HepG2 (cell line): ENCODE data around the gene FRMD8. TPM values are rescaled to one million over a fixed set of nuclear protein-coding genes. Genes with fewer than 3 reads are reported as not detected.
A peak's percentile ranks its signal among the peaks of the same experiment; 100 is the strongest.

ENCODE experiments used
- ATRX ChIP-seq: sonication (generic); formaldehyde crosslinking; IDR thresholded peaks from 2 replicates; pipeline ENCODE4 v1.4.0; 2020; ENCODE audit warnings: missing genetic modification reagents, borderline replicate concordance
- CSRNP2 ChIP-seq: sonication (generic); formaldehyde crosslinking; conservative IDR thresholded peaks from 2 replicates; pipeline ENCODE4 v1.8.0; 2022; ENCODE audit warnings: low read depth, missing genetic modification reagents
- EED ChIP-seq: sonication (generic); formaldehyde crosslinking; IDR thresholded peaks from 2 replicates; pipeline ENCODE4 v1.5.0; 2020; ENCODE audit warnings: mild to moderate bottlenecking, missing genetic modification reagents
- FUBP1 ChIP-seq: sonication (generic); formaldehyde crosslinking; IDR thresholded peaks from 2 replicates; pipeline ENCODE4 v1.5.1; 2020; ENCODE audit warnings: missing genetic modification reagents, mild to moderate bottlenecking, borderline replicate concordance
- HNRNPK ChIP-seq: fragments of 200-400 bp; formaldehyde crosslinking; IDR thresholded peaks from 2 replicates; pipeline ENCODE4 v1.6.1; 2018; ENCODE audit warnings: low read length, low read depth, moderate library complexity, mild to moderate bottlenecking; ENCODE audit not compliant: poor library complexity, severe bottlenecking
- NFE2 ChIP-seq: sonication (generic); formaldehyde crosslinking; IDR thresholded peaks from 2 replicates; pipeline ENCODE4 v1.4.0; 2020; ENCODE audit warnings: missing genetic modification reagents
- PAF1 ChIP-seq: IDR thresholded peaks from 2 replicates; pipeline ENCODE4 v1.6.1; 2016; ENCODE audit warnings: missing genetic modification reagents, missing compliant biosample characterization
- PPARG ChIP-seq: conservative IDR thresholded peaks from 2 replicates; pipeline ENCODE4 v1.6.1; 2016; ENCODE audit warnings: missing biosample characterization, missing genetic modification reagents
- SIN3B ChIP-seq: fragments of 150-350 bp; IDR thresholded peaks from 2 replicates; pipeline ENCODE4 v1.6.1; 2014; ENCODE audit warnings: low read length
- SP1 ChIP-seq, 2 experiments: fragments of 450-650 bp in 1 of 2; sonication (generic) in 1 of 2; formaldehyde crosslinking in 1 of 2; IDR thresholded peaks; 2 replicates each; pipeline versions ENCODE4 v1.4.0 to v1.6.1; 2016 to 2020; ENCODE audit warnings: missing genetic modification reagents in 1 of 2
- TAF1 ChIP-seq: sonication (generic); formaldehyde crosslinking; IDR thresholded peaks from 2 replicates; pipeline ENCODE4 v1.4.0; 2020; ENCODE audit warnings: missing genetic modification reagents
- ZBTB25 ChIP-seq: IDR thresholded peaks from 2 replicates; pipeline ENCODE4 v1.6.1; 2018; ENCODE audit warnings: missing genetic modification reagents
- ZEB1 ChIP-seq: IDR thresholded peaks from 2 replicates; pipeline ENCODE4 v1.6.1; 2012; ENCODE audit warnings: mild to moderate bottlenecking, low read depth, inconsistent platforms; ENCODE audit not compliant: insufficient replicate concordance
- ZFP36L1 ChIP-seq: sonication (generic); formaldehyde crosslinking; IDR thresholded peaks from 2 replicates; pipeline ENCODE4 v1.8.0; 2022; ENCODE audit warnings: mild to moderate bottlenecking, missing genetic modification reagents, moderate library complexity
- ZNF224 ChIP-seq: sonication (generic); formaldehyde crosslinking; IDR thresholded peaks from 2 replicates; pipeline ENCODE4 v1.5.0; 2020; ENCODE audit warnings: mild to moderate bottlenecking, missing genetic modification reagents
- ZNF280B ChIP-seq: sonication (generic); formaldehyde crosslinking; IDR thresholded peaks from 2 replicates; pipeline ENCODE4 v1.5.0; 2020; ENCODE audit warnings: missing genetic modification reagents, mild to moderate bottlenecking, borderline replicate concordance
- ZNF335 ChIP-seq: sonication (generic); formaldehyde crosslinking; IDR thresholded peaks from 2 replicates; pipeline ENCODE4 v1.4.0; 2020; ENCODE audit warnings: missing genetic modification reagents
- ZNF367 ChIP-seq: sonication (generic); formaldehyde crosslinking; IDR thresholded peaks from 2 replicates; pipeline ENCODE4 v1.4.0; 2020; ENCODE audit warnings: missing genetic modification reagents, borderline replicate concordance
- ZNF431 ChIP-seq: sonication (generic); formaldehyde crosslinking; IDR thresholded peaks from 2 replicates; pipeline ENCODE4 v1.9.0; 2022; ENCODE audit warnings: missing genetic modification reagents, low read depth, mild to moderate bottlenecking, borderline replicate concordance
- ZNF543 ChIP-seq: sonication (generic); formaldehyde crosslinking; IDR thresholded peaks from 2 replicates; pipeline ENCODE4 v1.4.0; 2020; ENCODE audit warnings: mild to moderate bottlenecking, missing genetic modification reagents
- ZNF552 ChIP-seq: sonication (generic); formaldehyde crosslinking; IDR thresholded peaks from 2 replicates; pipeline ENCODE4 v1.9.0; 2022; ENCODE audit warnings: missing genetic modification reagents, mild to moderate bottlenecking, borderline replicate concordance
- ZNF564 ChIP-seq: sonication (generic); formaldehyde crosslinking; IDR thresholded peaks from 2 replicates; pipeline ENCODE4 v1.8.1; 2023; ENCODE audit warnings: mild to moderate bottlenecking, missing genetic modification reagents
- ZNF607 ChIP-seq: sonication (generic); formaldehyde crosslinking; IDR thresholded peaks from 2 replicates; pipeline ENCODE4 v1.5.1; 2020; ENCODE audit warnings: missing genetic modification reagents, mild to moderate bottlenecking, borderline replicate concordance
- ZNF616 ChIP-seq: sonication (generic); formaldehyde crosslinking; IDR thresholded peaks from 2 replicates; pipeline ENCODE4 v1.5.0; 2020; ENCODE audit warnings: low read depth, mild to moderate bottlenecking, missing genetic modification reagents
- polyA plus RNA-seq, 8 experiments: library from polyadenylated mRNA; depleted of rRNA in 3 of 8; stranded (reverse) in 7 of 8; unstranded in 1 of 8; fragments of >200 nt; fragmentation: Illumina TruSeq in 4 of 8; extraction: Trizol in 4 of 8; gene quantifications; 2 replicates each; pipeline versions ENCODE4 v1.2.1 to v1.2.3, GENCODE V29; 2011 to 2016; ENCODE audit warnings: low read depth in 4 of 8, missing spikeins in 1 of 8, mixed read lengths in 1 of 8; ENCODE audit not compliant: insufficient read depth in 1 of 8
- total RNA-seq, 5 experiments: library from RNA; depleted of rRNA; stranded (reverse); fragments of >200 nt; fragmentation: Illumina TruSeq; extraction: Trizol; gene quantifications; 2 replicates each; pipeline ENCODE4 v1.2.3, GENCODE V29; 2016; ENCODE audit warnings: low read depth in 1 of 5

FRMD8 gene
- total and polyA plus RNA-seq, 2 of the 13 experiments (the other 11 are each of a cell fraction or from before 2014, with no cell fraction given), result 5.8 to 20.6 TPM

GRCh38 chr11:65421794-65422632 lies 35.6 kb downstream of the FRMD8 start (continued):
- TF ChIP-seq ZNF335 (CRISPR knock-in tag) (no peak), ZNF224 (CRISPR knock-in tag) (no peak), ZEB1 (no peak), PPARG (CRISPR knock-in tag) (peak; percentile 34; the same call in 1 of the 2 replicates), SP1 (IDR thresholded peaks at IDR 0.05) (no peak), SP1 (CRISPR knock-in tag; IDR thresholded peaks at IDR 0.05) (peak; percentile 45; the same call in 1 of the 2 replicates), SIN3B (no peak), CSRNP2 (CRISPR knock-in tag) (no peak), ZNF367 (no peak), NFE2 (CRISPR knock-in tag) (no peak), ZNF280B (no peak), ATRX (CRISPR knock-in tag) (no peak), ZNF431 (CRISPR knock-in tag) (no peak), FUBP1 (CRISPR knock-in tag) (no peak), PAF1 (CRISPR knock-in tag) (no peak), ZNF607 (CRISPR knock-in tag) (peak; percentile 59), TAF1 (no peak), ZFP36L1 (CRISPR knock-in tag) (peak; percentile 76; the same call in 1 of the 2 replicates), ZNF616 (CRISPR knock-in tag) (peak; percentile 49; the same call in 1 of the 2 replicates), HNRNPK (no peak), ZNF564 (peak; percentile 17; the same call in 1 of the 2 replicates), ZBTB25 (CRISPR knock-in tag) (no peak), ZNF552 (CRISPR knock-in tag) (no peak; the same call in 1 of the 2 replicates), EED (CRISPR knock-in tag) (no peak), ZNF543 (peak; percentile 8; the same call in 1 of the 2 replicates)
